Head of caudate nucleus (tissue), 42 donors: ENCODE data around the gene FLNB.
"Not testable (repeated sequence)": the region's sequence is repeated elsewhere in the genome, so short reads cannot be mapped to it uniquely, and the experiment has no call there.

ENCODE experiments used
- DNase-seq, 42 donors: peaks; one replicate each; pipeline versions ENCODE4 v3.0.0 to v3.0.0-alpha.2; 2020 to 2021; ENCODE audit warnings: mixed read lengths in 7 of 42
- intact Hi-C: fragments of 100-400 bp; cut with DNase I; formaldehyde crosslinking; loops from one replicate; pipeline ENCODE4 v1.15.0; 2022

The FLNB gene

GRCh38 chr3:58043933-58044332 is 35.7 kb downstream of the FLNB start:
- DNase-seq, result no peak
- intact Hi-C loops, result no loop called here

GRCh38 chr3:58044691-58045483 is 36.7 kb downstream of the FLNB start:
- intact Hi-C loops, result no loop called here
- no peak for DNase-seq

DNA sequence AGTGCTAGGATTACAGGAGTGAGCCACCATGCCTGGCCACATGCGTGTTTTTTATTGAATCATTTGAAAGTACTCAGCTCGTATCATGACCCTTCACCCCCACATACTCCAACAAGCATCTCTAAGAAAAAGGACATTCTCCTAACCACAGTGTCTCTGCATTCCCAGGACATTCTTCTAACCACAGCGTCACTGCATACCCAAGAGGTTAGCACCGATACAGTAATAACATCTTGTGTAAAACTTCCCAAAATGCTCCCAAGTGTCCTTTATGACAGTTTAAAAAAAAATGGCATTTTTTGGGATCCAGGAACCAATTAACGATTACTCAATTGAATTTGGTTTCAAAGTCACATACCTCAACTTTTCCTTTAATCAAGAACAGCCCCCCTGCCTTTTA is 39.6 kb downstream of the FLNB start:
- intact Hi-C loops, result no loop called here
- no peak for DNase-seq

DNA sequence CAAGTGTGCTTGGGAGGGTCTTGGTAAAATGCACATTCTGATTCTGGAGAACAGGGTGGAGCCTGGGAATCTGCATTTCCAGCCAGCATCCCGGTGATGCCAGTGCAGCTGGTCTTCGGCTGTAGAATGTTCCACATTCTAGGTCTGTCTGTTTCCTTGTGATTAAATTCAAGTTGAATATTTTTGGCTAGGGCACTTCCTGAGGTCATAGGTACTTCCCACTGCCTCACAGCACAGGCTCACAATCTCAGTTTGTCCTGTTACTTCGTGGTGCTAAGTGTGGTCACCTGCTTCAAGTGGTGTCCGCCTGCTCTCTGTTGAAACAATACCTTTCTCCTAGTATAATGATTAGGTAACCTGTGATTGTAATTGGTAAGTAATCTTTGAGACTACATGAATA is 40.1 kb downstream of the FLNB start:
- intact Hi-C loops, result no loop called here
- DNase-seq, result no peak

GRCh38 chr3:58049143-58049785 is 41.0 kb downstream of the FLNB start:
- DNase-seq, result no peak
- intact Hi-C loops, result no loop called here

DNA sequence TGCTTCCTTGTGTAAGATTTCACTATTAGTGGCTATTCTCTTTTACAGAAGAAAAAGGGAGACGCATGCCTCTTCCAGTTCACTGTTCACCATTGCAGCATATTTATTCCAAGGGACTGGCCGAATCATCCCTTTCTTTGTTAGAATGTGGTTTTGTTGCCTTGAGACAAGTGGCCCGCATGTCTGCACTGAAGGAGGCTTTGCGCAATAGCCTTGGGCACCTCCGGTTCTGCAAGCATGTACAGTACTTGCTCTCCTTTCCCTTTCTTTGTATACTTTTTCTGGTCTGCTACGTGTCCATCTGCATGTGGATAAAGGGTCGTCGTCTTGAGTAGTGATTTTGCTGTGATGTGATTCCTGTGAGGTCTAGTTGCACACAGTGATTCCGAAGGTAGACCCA is 43.0 kb downstream of the FLNB start:
- no peak for DNase-seq
- intact Hi-C loops, result no loop called here

- DNase-seq, intact Hi-C loops: not testable (repeated sequence)
Observed at GRCh38 chr3:58051658-58052261, 43.5 kb downstream of the FLNB start.

GRCh38 chr3:58052373-58053273 is 44.4 kb downstream of the FLNB start:
- intact Hi-C loops, result no loop called here
- peak in 38 of 42 donors; percentile 19 to 86 (median 60) for DNase-seq

- intact Hi-C loops, result no loop called here
- DNase-seq, result no peak
Observed at GRCh38 chr3:58054652-58055051, 46.4 kb downstream of the FLNB start.

GRCh38 chr3:58055314-58055713 is 47.1 kb downstream of the FLNB start:
- DNase-seq, result no peak
- intact Hi-C loops, result no loop called here

- intact Hi-C loops, DNase-seq: not testable (repeated sequence)
Observed at GRCh38 chr3:58055891-58056290, 47.7 kb downstream of the FLNB start.

DNA sequence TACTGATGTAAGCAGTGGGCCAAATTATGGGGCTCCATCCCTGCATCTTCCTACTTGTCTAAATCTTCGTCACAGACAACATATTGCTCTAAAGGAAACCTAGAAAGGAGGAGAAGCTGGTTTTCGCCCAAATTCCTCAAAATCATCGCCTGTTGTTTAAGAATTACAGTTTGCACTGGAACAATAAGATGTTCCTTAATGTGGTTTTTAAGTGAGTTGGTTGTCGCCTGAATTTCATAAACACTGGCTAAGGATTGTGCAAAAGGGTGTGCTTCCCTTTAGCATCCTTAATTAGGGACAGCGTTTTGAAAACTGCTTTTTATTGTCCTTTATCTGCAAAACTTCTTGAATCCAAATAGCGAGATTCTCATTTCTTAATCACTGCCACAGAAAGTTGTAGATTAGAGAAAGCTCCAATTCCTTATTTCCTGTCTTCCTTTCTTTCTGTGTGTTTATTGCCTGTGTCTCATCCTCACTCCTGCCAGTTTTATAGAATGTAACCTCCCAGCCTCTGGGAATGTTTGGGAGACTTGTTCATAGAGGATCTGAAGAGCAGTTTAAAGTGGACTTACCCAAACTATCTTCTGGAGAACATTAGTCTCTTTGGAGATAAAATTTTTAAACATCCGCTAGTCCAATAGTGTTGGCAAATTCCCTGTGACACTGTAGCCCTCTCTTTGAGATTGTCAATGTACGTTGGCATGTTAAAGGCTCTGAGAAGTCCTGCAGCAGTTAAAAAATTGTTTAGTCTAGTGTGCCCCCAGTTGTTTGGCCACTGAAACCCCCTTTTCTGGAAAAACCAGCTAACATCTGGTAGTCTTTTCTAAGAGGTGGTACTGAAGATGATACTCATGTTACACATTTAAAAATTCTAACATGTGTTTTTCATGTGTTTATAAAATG is 50.4 kb downstream of the FLNB start:
- DNase-seq, result no peak
- intact Hi-C loops, result no loop called here

DNA sequence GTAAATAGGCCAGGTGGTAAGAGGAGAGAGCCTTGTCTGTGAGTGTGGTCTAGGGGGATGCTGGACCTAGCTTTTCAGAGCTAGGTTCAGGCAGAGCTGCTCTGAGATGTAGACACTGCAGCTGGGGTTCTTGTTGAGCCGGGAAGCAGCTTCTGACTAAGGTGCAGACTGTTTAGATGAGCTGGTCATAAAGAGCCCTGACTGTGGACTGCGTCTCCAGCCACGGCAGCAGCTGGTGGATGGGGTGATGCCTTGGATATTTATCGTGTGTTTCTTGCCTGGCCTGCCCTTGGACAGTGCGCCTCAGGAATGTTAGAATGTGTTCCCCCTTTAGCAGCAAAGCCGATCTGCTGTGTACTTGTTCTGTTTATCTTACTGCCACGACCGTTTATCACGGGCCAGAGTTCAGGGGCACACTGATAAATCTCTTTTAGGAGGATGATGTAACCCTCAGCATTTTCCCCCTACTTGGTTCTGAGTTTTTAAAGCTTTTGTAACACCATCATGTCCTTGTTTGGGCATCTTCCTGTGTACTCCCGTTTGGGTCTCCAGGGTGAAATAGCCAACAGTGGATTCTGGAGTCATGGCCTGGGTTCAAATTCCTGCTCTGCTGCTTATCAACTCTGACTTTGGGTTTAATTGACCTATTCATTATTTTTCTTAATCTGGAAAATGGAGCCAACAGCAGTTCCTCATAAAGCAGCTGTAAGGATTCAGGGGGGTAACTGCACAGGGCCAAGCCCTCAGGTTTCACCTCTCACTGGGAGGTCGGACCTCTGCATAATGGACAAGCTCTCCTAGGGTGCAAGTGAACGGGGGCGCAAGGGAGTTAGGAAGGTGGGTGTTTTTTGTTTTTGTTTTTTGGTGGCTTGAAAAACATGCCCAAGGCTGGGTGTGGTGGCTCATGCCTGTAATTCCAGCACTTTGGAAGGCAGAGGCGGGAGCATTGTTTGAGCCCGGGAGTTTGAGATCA is 51.4 kb downstream of the FLNB start:
- intact Hi-C loops, result no loop called here
- DNase-seq, result no peak

DNA sequence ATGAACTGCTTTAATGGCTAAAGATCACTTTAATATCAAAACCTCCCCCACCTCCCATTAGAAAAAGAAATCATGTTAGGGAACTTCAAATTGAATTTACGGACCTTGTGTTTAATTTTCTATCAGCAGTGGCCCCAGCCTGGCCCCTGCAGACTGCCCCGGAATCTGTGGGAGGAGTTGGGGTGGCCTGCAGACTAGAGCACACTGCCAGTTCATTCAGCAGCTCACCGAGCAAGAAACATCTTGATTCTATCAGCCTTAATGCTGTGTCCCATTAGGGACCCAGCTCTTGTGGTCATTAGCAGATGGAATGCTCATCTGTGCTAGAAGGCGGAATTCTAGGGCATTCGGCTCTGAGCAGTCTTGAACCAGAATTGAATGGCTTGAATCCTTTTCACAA is 54.2 kb downstream of the FLNB start:
- intact Hi-C loops, result no loop called here
- DNase-seq, result peak in 1 of 42 donors; percentile 11

DNA sequence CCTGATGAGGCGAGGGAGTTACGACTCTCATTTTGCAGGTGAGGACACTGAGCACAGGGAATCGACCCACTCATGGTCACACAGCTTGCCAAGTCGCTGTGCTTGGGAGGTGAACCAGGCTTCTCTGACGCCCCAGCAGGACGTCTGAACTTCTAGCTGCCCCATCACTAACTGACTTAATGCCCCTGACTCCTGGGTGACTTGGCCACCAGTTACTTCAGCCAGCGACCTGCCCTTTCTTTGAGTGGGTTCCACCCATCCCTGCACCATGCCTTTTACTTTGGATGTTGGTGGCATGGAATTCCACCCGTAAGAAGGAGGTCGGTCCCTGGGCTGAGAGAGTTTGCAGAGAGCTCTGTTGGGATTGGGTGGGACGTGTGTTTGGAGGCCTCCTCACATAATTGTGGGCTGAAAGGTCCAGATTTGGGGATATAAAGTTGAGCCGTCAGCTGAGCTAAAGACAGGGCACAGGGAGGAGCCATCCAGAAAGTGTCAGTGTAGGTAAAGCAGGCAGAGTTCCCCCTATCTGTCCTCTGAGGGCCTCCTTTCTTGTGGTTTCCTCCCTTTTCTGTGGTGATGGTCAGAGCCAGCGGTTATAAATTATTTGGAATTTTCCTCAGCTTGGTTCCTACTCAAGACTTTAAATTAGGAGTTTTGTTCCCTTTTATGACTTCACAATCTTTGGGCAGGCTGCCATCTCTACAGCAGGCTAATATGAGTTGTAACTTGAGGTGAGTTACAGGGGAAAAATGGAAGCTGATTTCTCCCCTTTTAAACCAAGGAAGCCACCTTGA is 55.0 kb downstream of the FLNB start:
- DNase-seq, result peak in 2 of 42 donors; percentile 19 to 24
- intact Hi-C loops, result no loop called here

GRCh38 chr3:58064923-58065638 is 56.9 kb downstream of the FLNB start:
- peak in 2 of 42 donors; percentile 1 to 32 for DNase-seq
- intact Hi-C loops, result no loop called here
